C4-2B (cell line): Measurements from ENCODE around the gene ANKRD1.
"Not testable (repeated sequence)": the region's sequence is repeated elsewhere in the genome, so short reads cannot be mapped to it uniquely, and the experiment has no call there.

ENCODE experiments used
- ZFX ChIP-seq: fragments of 450-650 bp; IDR thresholded peaks from 2 replicates; pipeline ENCODE4 v1.6.1; 2017
- TF ChIP-seq, protein P1 (sequence below): fragments of 450-650 bp; conservative IDR thresholded peaks from 2 replicates; pipeline ENCODE4 v1.5.1; 2017; ENCODE audit warnings: mild to moderate bottlenecking

DNA sequence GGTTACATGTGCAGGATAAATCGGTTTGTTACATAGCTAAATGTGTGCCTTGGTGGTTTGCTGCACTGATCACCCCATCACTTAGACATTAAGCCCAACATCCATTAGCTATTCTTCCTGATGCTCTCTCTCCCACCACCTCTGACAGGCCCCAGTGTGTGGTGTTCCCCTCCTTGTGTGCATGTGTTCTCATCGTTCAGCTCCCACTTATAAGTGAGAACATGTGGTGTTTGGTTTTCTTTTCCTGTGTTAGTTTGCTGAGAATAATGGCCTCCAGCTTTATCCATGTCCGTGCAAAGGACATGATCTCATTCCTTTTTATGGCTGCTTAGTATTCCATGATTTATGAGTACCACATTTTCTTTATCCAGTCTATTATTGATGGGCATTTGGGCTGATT is 22.1 kb upstream of the ANKRD1 start:
- TF ChIP-seq ZFX = not testable (repeated sequence)
- TF ChIP-seq, protein P1, sequence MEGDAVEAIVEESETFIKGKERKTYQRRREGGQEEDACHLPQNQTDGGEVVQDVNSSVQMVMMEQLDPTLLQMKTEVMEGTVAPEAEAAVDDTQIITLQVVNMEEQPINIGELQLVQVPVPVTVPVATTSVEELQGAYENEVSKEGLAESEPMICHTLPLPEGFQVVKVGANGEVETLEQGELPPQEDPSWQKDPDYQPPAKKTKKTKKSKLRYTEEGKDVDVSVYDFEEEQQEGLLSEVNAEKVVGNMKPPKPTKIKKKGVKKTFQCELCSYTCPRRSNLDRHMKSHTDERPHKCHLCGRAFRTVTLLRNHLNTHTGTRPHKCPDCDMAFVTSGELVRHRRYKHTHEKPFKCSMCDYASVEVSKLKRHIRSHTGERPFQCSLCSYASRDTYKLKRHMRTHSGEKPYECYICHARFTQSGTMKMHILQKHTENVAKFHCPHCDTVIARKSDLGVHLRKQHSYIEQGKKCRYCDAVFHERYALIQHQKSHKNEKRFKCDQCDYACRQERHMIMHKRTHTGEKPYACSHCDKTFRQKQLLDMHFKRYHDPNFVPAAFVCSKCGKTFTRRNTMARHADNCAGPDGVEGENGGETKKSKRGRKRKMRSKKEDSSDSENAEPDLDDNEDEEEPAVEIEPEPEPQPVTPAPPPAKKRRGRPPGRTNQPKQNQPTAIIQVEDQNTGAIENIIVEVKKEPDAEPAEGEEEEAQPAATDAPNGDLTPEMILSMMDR = not testable (repeated sequence)
